OCI-LY7 (cell line): Measurements from ENCODE around the gene RTL10. TPM values are rescaled to one million over a fixed set of nuclear protein-coding genes. Genes with fewer than 3 reads are reported as not detected.

Experiments
- BruUV-seq: library from RNA; stranded (reverse); fragments of 400-500 nt; replicated peaks from 2 replicates; lab custom pipeline; 2021; lab: Mats Ljungman, UMichigan
- CTCF ChIA-PET: fragments of 300-600 bp; sonication (Branson Sonifier 250); formaldehyde crosslinking; loops from one replicate; lab custom pipeline; 2022; ENCODE audit warnings: antibody characterized with exemption; ENCODE audit not compliant: unreplicated experiment; lab: Charles Lee
- POLR2A ChIA-PET: fragments of 300-600 bp; sonication (Branson Sonifier 250); formaldehyde crosslinking; loops from one replicate; lab custom pipeline; 2022; ENCODE audit warnings: antibody characterized with exemption; lab: Charles Lee
- DNase-seq: peaks from one replicate; pipeline ENCODE4 v3.0.0-alpha.2; 2015; ENCODE audit warnings: low spot score
- H2AFZ ChIP-seq: fragments of 200-600 bp; sonication (generic), shearing (Covaris generic); 2 replicates; pipeline ENCODE4 v1.6.1; 2014; ENCODE audit warnings: mild to moderate bottlenecking, antibody characterized with exemption, low read length, moderate library complexity
- H3K27ac ChIP-seq: fragments of 200-600 bp; sonication (generic); 2 replicates; pipeline ENCODE4 v1.5.1; 2014; ENCODE audit warnings: mixed run types, low read depth, mild to moderate bottlenecking, moderate library complexity, low read length, inconsistent platforms; ENCODE audit not compliant: poor library complexity, severe bottlenecking
- H3K36me3 ChIP-seq: fragments of 200-600 bp; sonication (generic); 2 replicates; pipeline ENCODE4 v1.6.1; 2014; ENCODE audit warnings: mild to moderate bottlenecking, antibody characterized with exemption, low read length, moderate library complexity, mixed read lengths; ENCODE audit not compliant: insufficient read depth
- H3K4me1 ChIP-seq: fragments of 200-600 bp; sonication (generic); 2 replicates; pipeline ENCODE4 v1.5.1; 2014; ENCODE audit warnings: mild to moderate bottlenecking, low read length; ENCODE audit not compliant: insufficient read depth, poor library complexity, severe bottlenecking
- H3K4me2 ChIP-seq: fragments of 200-600 bp; sonication (generic); 2 replicates; pipeline ENCODE4 v1.6.1; 2014; ENCODE audit warnings: mild to moderate bottlenecking, low read length
- H3K4me3 ChIP-seq: fragments of 200-600 bp; sonication (generic); 2 replicates; pipeline ENCODE4 v1.5.1; 2014; ENCODE audit warnings: mild to moderate bottlenecking, low read depth, low read length; ENCODE audit not compliant: poor library complexity, severe bottlenecking
- H3K79me2 ChIP-seq: fragments of 200-600 bp; sonication (generic); 2 replicates; pipeline ENCODE4 v1.6.1; 2016; ENCODE audit warnings: low read depth, mild to moderate bottlenecking, low read length, moderate library complexity, mixed read lengths; ENCODE audit not compliant: insufficient read depth
- H3K9me2 ChIP-seq: fragments of 200-600 bp; sonication (generic); 2 replicates; pipeline ENCODE4 v1.6.1; 2016; ENCODE audit warnings: mild to moderate bottlenecking, low read length, mixed read lengths; ENCODE audit not compliant: insufficient read depth
- H3K9me3 ChIP-seq: fragments of 200-600 bp; sonication (generic); 2 replicates; pipeline ENCODE4 v1.6.1; 2014; ENCODE audit warnings: mild to moderate bottlenecking, mixed run types, low read length, mixed read lengths
- H4K20me1 ChIP-seq: fragments of 200-600 bp; sonication (generic); 2 replicates; pipeline ENCODE4 v1.6.1; 2014; ENCODE audit warnings: mild to moderate bottlenecking, antibody characterized with exemption, low read length, moderate library complexity, mixed read lengths; ENCODE audit not compliant: insufficient read depth
- CTCF ChIP-seq: fragments of 200-600 bp; sonication (generic); conservative IDR thresholded peaks from 2 replicates; pipeline ENCODE4 v1.5.1; 2014; ENCODE audit warnings: mild to moderate bottlenecking, antibody characterized with exemption, low read length, moderate library complexity, mixed read lengths
- EZH2phosphoT487 ChIP-seq: fragments of 200-600 bp; sonication (generic); IDR thresholded peaks from 2 replicates; pipeline ENCODE4 v1.6.1; 2018; ENCODE audit warnings: low read depth, borderline replicate concordance, mild to moderate bottlenecking, mixed run types, antibody characterized with exemption, low read length, moderate library complexity, mixed read lengths
- intact Hi-C: fragments of 100-400 bp; cut with micrococcal nuclease; formaldehyde crosslinking; loops from one replicate; pipeline ENCODE4 v1.10.0; 2022; ENCODE audit not compliant: unreplicated experiment
- total RNA-seq, 2 experiments: library from RNA; depleted of rRNA in 1 of 2; stranded (reverse); fragments of >200 nt in 1 of 2; shearing (Covaris generic) in 1 of 2; gene quantifications; 2 replicates each; pipeline ENCODE4 v1.2.3, GENCODE V29; 2014 to 2022

Gene RTL10
- total RNA-seq, 2 experiments from 2014 or later: 26.2 to 28.2 TPM

DNA sequence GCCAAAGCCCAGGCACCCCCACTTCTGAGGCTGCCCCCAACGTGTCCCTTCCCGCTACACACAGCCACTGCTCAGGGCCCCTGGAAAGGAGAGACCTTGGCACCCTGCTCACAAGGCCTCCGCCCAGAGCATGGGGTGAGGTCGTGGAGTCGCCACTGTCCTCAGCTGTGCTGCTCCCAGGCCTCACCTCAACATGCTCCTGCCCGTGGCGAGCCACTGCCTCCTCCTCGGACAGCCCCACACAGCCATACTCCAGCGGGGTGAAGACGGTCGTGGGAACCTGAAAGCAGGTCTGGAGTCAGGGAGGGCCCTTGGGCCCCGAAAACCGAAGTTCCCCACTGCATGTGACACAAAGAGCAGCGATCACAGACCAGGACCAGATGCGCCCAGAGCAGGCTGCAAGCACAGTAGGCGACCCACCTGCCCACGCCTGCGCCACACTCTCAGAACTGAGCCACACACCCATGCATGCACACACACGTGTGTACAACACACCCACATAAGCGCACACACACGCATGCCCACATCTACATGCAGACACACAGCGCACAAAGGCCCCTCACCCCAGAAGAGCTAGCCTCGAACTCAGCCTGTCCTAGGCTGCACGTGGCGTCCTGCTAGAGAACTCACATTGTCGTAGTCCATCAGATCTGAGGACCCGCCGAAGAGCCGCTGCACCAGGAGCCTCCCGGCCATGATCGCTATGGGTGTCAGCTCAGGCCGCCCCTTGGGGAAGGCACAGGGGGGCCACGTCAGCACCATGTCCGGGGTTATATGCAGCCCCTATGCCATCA lies 25.5 kb upstream of the RTL10 start:
- POLR2A ChIA-PET: no interaction called here
- peaks cover 5% of the 10 kb centered on the region for H3K4me1 ChIP-seq
- H4K20me1 ChIP-seq: no peaks in the 10 kb centered on the region
- no peak for DNase-seq
- no peak overlapping the region for H3K27ac ChIP-seq
- TF ChIP-seq EZH2phosphoT487: no peak
- TF ChIP-seq CTCF: no peak
- no peak overlapping the region for H3K4me3 ChIP-seq
- no peak overlapping the region for H3K4me2 ChIP-seq
- H3K9me2 ChIP-seq: no peaks in the 10 kb centered on the region
- no peaks in the 10 kb centered on the region for H3K79me2 ChIP-seq
- no peak overlapping the region for H2AFZ ChIP-seq
- no TSS peak for BruUV-seq
- CTCF ChIA-PET: no interaction called here
- H3K36me3 ChIP-seq: no peaks in the 10 kb centered on the region
- intact Hi-C loops: no loop called here
- H3K9me3 ChIP-seq: no peaks in the 10 kb centered on the region

DNA sequence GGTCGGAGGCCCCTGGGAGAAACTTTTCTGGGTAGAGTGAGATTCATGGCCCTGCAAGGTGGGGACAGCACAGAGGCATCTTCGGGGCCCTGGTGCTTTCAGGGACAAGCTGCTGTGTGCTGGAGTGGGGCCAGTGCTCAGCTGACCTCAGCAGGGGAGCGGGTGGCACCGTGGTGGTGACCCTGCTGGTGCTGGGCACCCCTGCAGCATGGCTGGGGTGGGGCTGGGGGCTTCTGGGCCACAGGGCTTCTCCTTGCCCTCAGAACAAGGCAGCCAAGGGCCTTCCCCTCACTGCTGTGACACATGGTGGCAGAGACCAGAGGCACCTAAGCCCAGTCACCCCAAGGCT lies 24.9 kb upstream of the RTL10 start:
- intact Hi-C loops: no loop called here
- no peak for DNase-seq
- no peak for TF ChIP-seq CTCF
- TF ChIP-seq EZH2phosphoT487: no peak
- no peak overlapping the region for H3K4me3 ChIP-seq
- H3K4me1 ChIP-seq: peaks cover under 1% of the 10 kb centered on the region
- H3K9me2 ChIP-seq: no peaks in the 10 kb centered on the region
- no peaks in the 10 kb centered on the region for H3K79me2 ChIP-seq
- H3K9me3 ChIP-seq: no peaks in the 10 kb centered on the region
- CTCF ChIA-PET: no interaction called here
- no peak overlapping the region for H3K4me2 ChIP-seq
- H2AFZ ChIP-seq: no peak overlapping the region
- H3K36me3 ChIP-seq: no peaks in the 10 kb centered on the region
- no peak overlapping the region for H3K27ac ChIP-seq
- POLR2A ChIA-PET: no interaction called here
- no TSS peak for BruUV-seq
- H4K20me1 ChIP-seq: no peaks in the 10 kb centered on the region

DNA sequence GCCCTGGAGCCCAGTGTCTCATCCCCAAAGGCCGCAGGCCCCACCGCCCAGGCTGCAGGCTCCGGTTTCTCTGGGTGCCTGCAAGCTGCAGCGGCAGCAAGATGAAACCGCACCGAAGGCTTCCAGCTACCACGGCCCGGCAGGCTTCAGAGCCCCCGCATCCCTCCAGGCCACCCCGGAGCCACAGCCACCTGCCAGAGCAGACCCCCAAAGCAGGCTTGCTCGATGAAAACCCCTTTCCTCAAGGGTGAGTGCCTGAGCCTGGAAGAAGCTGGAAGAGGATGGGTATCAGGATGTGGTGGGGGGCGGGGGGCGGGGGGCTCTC lies 24.5 kb upstream of the RTL10 start:
- BruUV-seq: no TSS peak
- H3K9me3 ChIP-seq: no peaks in the 10 kb centered on the region
- no peaks in the 10 kb centered on the region for H3K79me2 ChIP-seq
- no peaks in the 10 kb centered on the region for H3K9me2 ChIP-seq
- POLR2A ChIA-PET: no interaction called here
- intact Hi-C loops: no loop called here
- TF ChIP-seq CTCF (no peak), EZH2phosphoT487 (no peak)
- no peaks in the 10 kb centered on the region for H4K20me1 ChIP-seq
- DNase-seq: no peak
- CTCF ChIA-PET: no interaction called here
- H3K27ac ChIP-seq: no peak overlapping the region
- H3K36me3 ChIP-seq: no peaks in the 10 kb centered on the region
- no peak overlapping the region for H3K4me3 ChIP-seq
- H3K4me2 ChIP-seq: no peak overlapping the region
- H3K4me1 ChIP-seq: peaks cover 4% of the 10 kb centered on the region
- no peak overlapping the region for H2AFZ ChIP-seq
